ENCODE measurements around the gene CARD9. TPM values are rescaled to one million over a fixed set of nuclear protein-coding genes. Genes with fewer than 3 reads are reported as not detected.
A peak's percentile ranks its signal among the peaks of the same experiment; 100 is the strongest.

Gene CARD9
- total RNA-seq, 4 donors from 2014 or later: 0.28 to 14.9 (median 0.64) TPM

- Histone ChIP-seq H3K4me1 (peaks cover 3 to 25% (median 10%) of the 10 kb centered on the region in 4 donors), H3K27me3 (no peaks in the 10 kb centered on the region), H3K36me3 (no peaks in the 10 kb centered on the region), H3K4me3 (no peak overlapping the region), H3K27ac (no peak overlapping the region), H3K9me3 (peaks cover 0 to 10% (median 0%) of the 10 kb centered on the region in 4 donors)
- no peak for DNase-seq
- TF ChIP-seq POLR2A (IDR thresholded peaks at IDR 0.05) (no peak), CTCF (IDR thresholded peaks at IDR 0.05) (no peak)
These were observed 8.3 kb downstream of the CARD9 start for GRCh38 chr9:136364942-136365774.

GRCh38 chr9:136363949-136364748 lies 9.3 kb downstream of the CARD9 start:
- H3K27me3 ChIP-seq: no peaks in the 10 kb centered on the region
- peaks cover 3 to 25% (median 10%) of the 10 kb centered on the region in 4 donors for H3K4me1 ChIP-seq
- no peaks in the 10 kb centered on the region for H3K36me3 ChIP-seq
- TF ChIP-seq CTCF (IDR thresholded peaks at IDR 0.05) (no peak), POLR2A (IDR thresholded peaks at IDR 0.05) (no peak)
- no peak for DNase-seq
- peak overlapping the region in 3 of 4 donors; percentile 84 to 100 (median 93) for H3K4me3 ChIP-seq
- peak overlapping the region in 2 of 4 donors; percentile 96 to 98 for H3K27ac ChIP-seq
- peaks cover 0 to 10% (median 0%) of the 10 kb centered on the region in 4 donors for H3K9me3 ChIP-seq

GRCh38 chr9:136363106-136363948 lies 10.1 kb downstream of the CARD9 start, which contains the start of gene DNLZ:
Gene DNLZ (minus strand): TSS chr9:136363744. CDS start chr9:136363714, 30 bp downstream.
- peak; percentile 96 to 99 (median 98) for DNase-seq

DNA sequence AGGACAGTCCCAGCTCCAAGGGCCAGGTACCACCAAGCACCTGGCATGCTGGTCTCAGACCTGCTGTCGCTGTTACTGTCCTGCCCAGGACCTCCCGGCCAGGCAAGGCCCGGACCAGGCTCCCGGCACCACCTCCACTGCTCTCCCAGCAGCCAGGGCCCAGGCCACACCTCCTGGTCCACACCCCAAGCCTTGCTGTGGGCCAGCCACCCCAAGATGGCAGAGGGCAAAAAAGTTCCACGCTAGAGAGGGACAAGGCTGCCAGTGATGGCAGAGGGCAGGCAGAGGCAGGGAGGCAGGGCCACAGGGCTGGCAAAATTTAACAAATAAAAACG lies 11.1 kb downstream of the CARD9 start:
- Histone ChIP-seq H3K27me3 (no peaks in the 10 kb centered on the region), H3K9me3 (peaks cover 0 to 10% (median 0%) of the 10 kb centered on the region in 4 donors), H3K4me3 (no peak overlapping the region), H3K36me3 (no peaks in the 10 kb centered on the region), H3K27ac (peak overlapping the region in 2 of 4 donors; percentile 91 to 96), H3K4me1 (peaks cover 3 to 25% (median 10%) of the 10 kb centered on the region in 4 donors)
- TF ChIP-seq POLR2A (IDR thresholded peaks at IDR 0.05) (no peak), CTCF (IDR thresholded peaks at IDR 0.05) (no peak)
- no peak for DNase-seq

More at GRCh38 chr9:136363106-136363948, 10.1 kb downstream of the CARD9 start, which contains the start of gene DNLZ:
- Histone ChIP-seq H3K27me3 (no peaks in the 10 kb centered on the region), H3K4me1 (peaks cover 3 to 25% (median 10%) of the 10 kb centered on the region in 4 donors), H3K36me3 (no peaks in the 10 kb centered on the region), H3K9me3 (peaks cover 0 to 10% (median 0%) of the 10 kb centered on the region in 4 donors), H3K4me3 (peak within 1 kb of the TSS; percentile 81 to 100 (median 88)), H3K27ac (peak within 1 kb of the TSS; percentile 90 to 98 (median 94))
- TF ChIP-seq CTCF (IDR thresholded peaks at IDR 0.05) (peak; percentile 98 to 99 (median 99)), POLR2A (IDR thresholded peaks at IDR 0.05) (peak; percentile 68 to 69)

Measured in Peyer's patch (tissue), 4 donors.